CD4-positive, alpha-beta T cell treated with Interferon alpha-2 for 1 hour (primary cell): Measurements from ENCODE around the gene CASP5.

Experiments
- DNase-seq, 2 donors: peaks; one replicate each; pipeline ENCODE4 v3.0.0-alpha.2; 2020 to 2022

Gene CASP5

DNA sequence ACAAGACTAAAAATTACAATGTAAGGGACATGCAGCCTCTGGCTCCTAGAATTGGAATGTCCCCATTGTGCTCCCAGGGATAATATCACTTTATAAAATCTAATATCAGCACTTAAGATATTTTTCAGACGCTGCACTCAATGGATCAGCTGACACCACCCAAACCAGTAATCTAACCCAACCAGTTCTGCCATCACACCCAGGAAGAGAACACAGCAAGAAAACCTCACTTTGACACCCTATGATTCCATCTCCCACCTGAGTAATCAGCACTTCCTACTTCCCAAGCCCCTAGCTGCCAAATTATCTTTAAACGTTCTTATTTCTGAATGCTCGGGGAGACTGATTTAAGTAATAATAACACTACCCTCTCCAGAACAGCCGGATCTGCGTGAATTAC is 57.2 kb downstream of the CASP5 start:
- no peak for DNase-seq

DNA sequence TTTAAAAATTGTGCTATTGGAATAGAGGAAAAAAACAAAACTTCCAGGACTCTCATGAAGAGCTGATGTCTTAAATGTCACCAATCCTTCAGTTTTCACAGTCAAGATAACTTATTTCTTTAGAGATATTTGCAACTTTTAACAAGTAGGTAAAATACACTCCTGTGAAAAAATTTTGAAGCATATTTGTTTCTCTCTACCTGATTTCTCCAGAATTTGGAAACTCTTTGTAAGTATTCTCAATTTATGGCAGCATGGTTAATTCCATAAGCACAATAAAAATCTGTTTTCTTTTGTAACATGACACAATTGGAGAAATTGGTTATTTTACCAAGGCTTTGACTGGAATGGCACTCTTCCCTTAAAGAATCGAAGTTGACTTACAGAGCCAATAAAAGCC is 58.7 kb downstream of the CASP5 start:
- DNase-seq = no peak

DNA sequence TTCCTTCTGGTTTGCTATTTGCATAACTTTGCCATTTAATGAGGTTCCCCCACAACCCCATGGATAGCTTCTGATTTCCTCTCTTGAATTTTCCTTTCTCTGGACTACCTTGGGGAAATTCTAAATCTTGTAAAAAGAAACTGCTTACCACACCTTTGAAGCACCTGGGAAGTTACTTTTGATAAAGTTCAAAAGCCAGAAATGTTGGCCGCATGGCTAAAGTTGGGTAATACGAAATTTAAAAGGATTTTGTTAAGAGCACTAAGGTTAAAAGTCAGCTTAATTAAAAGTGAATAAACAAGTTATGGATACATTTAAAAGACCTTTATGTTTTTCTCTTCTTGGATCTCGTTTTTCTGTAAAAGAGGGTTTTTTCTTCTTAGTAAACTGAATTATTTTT is 60.1 kb downstream of the CASP5 start:
- no peak for DNase-seq

DNA sequence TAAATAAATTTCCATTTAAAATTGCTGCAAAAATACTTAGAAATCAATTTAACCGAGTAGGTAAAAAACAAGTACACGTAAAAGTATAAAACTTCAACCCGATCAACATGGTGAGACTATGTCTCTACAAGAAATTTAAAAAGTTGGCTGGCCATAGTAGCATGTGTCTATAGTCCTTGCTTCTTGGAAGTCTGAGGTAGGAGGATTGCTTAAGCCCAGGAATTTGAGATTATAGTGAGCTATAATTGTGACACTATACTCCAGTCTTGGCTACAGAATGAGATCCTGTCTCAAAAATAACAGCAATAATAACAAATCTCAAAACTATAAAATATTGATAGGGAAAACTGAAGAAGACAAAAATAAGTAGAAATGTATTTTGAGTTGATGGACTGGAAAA is 65.7 kb downstream of the CASP5 start:
- DNase-seq = no peak

DNA sequence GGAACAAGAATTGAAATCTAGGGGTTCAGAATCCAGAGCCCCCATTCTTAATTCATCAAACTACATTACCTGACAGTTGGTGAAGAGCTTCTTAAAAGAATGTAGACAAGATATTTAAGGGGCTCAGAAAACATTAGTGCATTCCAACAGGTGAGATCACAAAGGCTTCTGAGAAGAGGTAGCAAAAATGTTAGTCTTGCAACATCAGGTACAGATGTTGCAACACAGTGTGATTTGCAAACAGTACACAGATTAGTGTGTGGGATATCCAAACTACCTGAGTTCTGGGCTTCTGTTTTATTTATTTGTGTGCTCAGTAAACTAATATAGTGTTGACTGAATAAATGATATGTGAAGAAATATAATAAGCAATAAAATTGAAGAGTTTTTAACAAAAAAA is 66.4 kb downstream of the CASP5 start:
- no peak for DNase-seq

DNA sequence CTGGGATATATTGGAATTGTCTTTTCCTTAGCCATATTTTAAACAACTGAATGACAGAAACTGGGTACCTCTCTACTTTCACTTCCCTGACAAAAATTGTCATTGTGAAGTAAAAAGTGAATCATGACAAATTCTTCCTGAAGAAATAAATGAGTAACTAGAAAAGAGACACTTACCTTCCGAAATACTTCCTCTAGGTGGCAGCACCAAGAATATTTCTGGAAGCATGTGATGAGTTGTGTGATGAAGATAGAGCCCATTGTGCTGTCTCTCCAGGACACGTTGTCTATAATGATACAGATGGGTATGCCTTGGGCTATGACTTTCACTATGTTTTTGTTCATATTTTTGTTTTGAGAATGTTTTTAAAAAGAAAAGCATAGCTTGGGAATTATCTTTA is 76.1 kb downstream of the CASP5 start:
- peak; percentile 50 to 76 for DNase-seq
